ENCODE measurements around the gene LRFN2. TPM values are rescaled to one million over a fixed set of nuclear protein-coding genes. Genes with fewer than 3 reads are reported as not detected.

The LRFN2 gene
- total RNA-seq, 1 donor from 2014 or later, result not detected

- DNase-seq (ENCODE audit: low read depth), result no peak
- no peak overlapping the region for H3K4me3 ChIP-seq (ENCODE audit: low read depth, low read length)
- TF ChIP-seq CTCF (conservative IDR thresholded peaks at IDR 0.05; ENCODE audit: low read depth, low read length), result no peak
Measured at GRCh38 chr6:40551966-40552505, 35.1 kb downstream of the LRFN2 start.

- TF ChIP-seq CTCF (conservative IDR thresholded peaks at IDR 0.05; ENCODE audit: low read depth, low read length), result peak; percentile 77
- H3K4me3 ChIP-seq (ENCODE audit: low read depth, low read length), result no peak overlapping the region
- peak; percentile 30 for DNase-seq (ENCODE audit: low read depth)
Measured at GRCh38 chr6:40550202-40551101, 36.7 kb downstream of the LRFN2 start.

GRCh38 chr6:40545954-40546353 is 41.2 kb downstream of the LRFN2 start:
- no peak overlapping the region for H3K4me3 ChIP-seq (ENCODE audit: low read depth, low read length)
- no peak for TF ChIP-seq CTCF (conservative IDR thresholded peaks at IDR 0.05; ENCODE audit: low read depth, low read length)
- DNase-seq (ENCODE audit: low read depth), result no peak

- no peak for TF ChIP-seq CTCF (conservative IDR thresholded peaks at IDR 0.05; ENCODE audit: low read depth, low read length)
- H3K4me3 ChIP-seq (ENCODE audit: low read depth, low read length), result no peak overlapping the region
- no peak for DNase-seq (ENCODE audit: low read depth)
Measured at GRCh38 chr6:40543776-40544175, 43.4 kb downstream of the LRFN2 start.

GRCh38 chr6:40543146-40543545 is 44.0 kb downstream of the LRFN2 start:
- no peak overlapping the region for H3K4me3 ChIP-seq (ENCODE audit: low read depth, low read length)
- no peak for DNase-seq (ENCODE audit: low read depth)
- no peak for TF ChIP-seq CTCF (conservative IDR thresholded peaks at IDR 0.05; ENCODE audit: low read depth, low read length)

- DNase-seq (ENCODE audit: low read depth), result no peak
- TF ChIP-seq CTCF (conservative IDR thresholded peaks at IDR 0.05; ENCODE audit: low read depth, low read length), result no peak
- no peak overlapping the region for H3K4me3 ChIP-seq (ENCODE audit: low read depth, low read length)
Measured at GRCh38 chr6:40542175-40542764, 44.9 kb downstream of the LRFN2 start.

Data from epithelial cell of proximal tubule (primary cell).